ENCODE data around the gene PAOX.

PAOX gene

DNA sequence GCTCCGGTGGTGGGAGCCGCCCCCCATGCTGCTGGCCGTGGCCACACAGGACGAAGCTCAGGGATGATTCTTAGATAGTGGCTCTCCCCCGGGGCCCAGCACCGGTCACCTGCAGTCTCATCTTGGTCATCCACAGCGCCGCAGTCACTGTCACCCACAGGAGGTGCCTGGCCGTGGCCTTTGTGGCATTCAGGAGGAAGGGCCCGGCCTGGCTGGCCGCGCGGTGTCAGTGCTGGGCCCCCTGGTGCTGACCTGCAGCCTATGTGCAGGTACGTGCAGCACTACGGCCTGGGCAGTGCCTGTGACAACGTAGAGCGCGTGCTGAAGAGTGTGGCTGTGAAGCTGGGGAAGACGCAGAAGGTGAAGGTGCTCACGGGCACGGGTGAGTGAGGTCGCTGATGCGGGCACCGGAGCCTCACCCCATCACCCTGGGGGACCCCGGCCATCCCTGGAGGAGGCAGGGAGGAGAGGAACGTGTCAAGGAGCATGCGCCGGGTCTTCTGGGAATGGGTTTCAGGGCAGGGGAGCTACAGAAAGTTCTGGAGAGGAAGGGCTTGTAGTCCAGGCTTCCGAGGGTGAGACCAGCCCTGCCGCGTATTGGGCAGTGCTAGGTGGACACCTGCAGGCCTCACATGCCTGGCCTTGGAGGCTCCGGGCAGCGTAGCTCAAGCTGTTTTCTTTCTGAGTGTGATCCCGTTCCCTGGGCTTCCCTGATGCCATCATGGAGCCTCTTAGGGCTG, 40.3 kb downstream of the PAOX start:
- no peak overlapping the region for H3K4me3 ChIP-seq (ENCODE audit: low read length, poor library complexity, severe bottlenecking)
- H3F3A ChIP-seq (ENCODE audit: low read depth): no peaks in the 10 kb centered on the region
- no peaks in the 10 kb centered on the region for H3K27me3 ChIP-seq (ENCODE audit: insufficient read depth, low read length, poor library complexity, severe bottlenecking)
- H3K4me2 ChIP-seq (ENCODE audit: low read depth, low read length, poor library complexity, severe bottlenecking): no peak overlapping the region
- no peaks in the 10 kb centered on the region for H3K9me2 ChIP-seq (replicated peaks; ENCODE audit: low read depth, low read length)
- H3K9ac ChIP-seq (ENCODE audit: low read depth, low read length, poor library complexity, severe bottlenecking): no peak overlapping the region
- no peak overlapping the region for H2AFZ ChIP-seq (ENCODE audit: low read length)
- no peaks in the 10 kb centered on the region for H3K4me1 ChIP-seq (ENCODE audit: insufficient read depth, low read length, poor library complexity, severe bottlenecking)
- peaks cover 15% of the 10 kb centered on the region; the same call in 1 of the 2 replicates for H3K36me3 ChIP-seq (ENCODE audit: insufficient read depth, low read length)
- no peaks in the 10 kb centered on the region for H3K79me2 ChIP-seq (ENCODE audit: insufficient read depth, low read length)
- no peaks in the 10 kb centered on the region for H3K9me3 ChIP-seq (ENCODE audit: insufficient read depth, low read depth, low read length)
- H4K20me1 ChIP-seq (ENCODE audit: insufficient read depth, low read length, poor library complexity, severe bottlenecking): no peaks in the 10 kb centered on the region
- TF ChIP-seq EZH2phosphoT487 (IDR thresholded peaks at IDR 0.05; ENCODE audit: borderline replicate concordance): no peak
- TF ChIP-seq, protein P1, sequence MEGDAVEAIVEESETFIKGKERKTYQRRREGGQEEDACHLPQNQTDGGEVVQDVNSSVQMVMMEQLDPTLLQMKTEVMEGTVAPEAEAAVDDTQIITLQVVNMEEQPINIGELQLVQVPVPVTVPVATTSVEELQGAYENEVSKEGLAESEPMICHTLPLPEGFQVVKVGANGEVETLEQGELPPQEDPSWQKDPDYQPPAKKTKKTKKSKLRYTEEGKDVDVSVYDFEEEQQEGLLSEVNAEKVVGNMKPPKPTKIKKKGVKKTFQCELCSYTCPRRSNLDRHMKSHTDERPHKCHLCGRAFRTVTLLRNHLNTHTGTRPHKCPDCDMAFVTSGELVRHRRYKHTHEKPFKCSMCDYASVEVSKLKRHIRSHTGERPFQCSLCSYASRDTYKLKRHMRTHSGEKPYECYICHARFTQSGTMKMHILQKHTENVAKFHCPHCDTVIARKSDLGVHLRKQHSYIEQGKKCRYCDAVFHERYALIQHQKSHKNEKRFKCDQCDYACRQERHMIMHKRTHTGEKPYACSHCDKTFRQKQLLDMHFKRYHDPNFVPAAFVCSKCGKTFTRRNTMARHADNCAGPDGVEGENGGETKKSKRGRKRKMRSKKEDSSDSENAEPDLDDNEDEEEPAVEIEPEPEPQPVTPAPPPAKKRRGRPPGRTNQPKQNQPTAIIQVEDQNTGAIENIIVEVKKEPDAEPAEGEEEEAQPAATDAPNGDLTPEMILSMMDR (conservative IDR thresholded peaks at IDR 0.05; ENCODE audit: low read length): no peak

DNA sequence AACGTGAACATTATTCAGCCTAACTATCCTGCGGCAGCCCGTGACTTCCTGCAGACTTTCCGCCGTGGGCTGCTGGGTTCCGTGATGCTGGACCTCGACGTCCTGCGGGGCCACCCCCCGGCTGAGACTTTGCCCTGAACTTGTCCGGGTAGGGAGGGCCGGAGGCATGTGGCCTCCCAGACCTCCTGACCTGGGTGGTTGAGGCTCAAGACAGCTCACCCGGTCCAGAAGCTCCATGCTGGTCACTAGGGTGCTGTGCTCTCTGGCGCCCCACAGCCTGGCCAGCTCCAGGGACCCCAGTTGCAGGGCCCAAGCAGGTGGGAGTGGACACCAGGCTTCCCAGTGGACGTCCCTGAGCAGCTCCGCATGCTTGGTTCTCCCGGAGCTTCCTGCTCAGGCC, 41.0 kb downstream of the PAOX start:
- Histone ChIP-seq H3K4me3 (ENCODE audit: low read length, poor library complexity, severe bottlenecking) (no peak overlapping the region), H3K27me3 (ENCODE audit: insufficient read depth, low read length, poor library complexity, severe bottlenecking) (no peaks in the 10 kb centered on the region), H3K9me2 (replicated peaks; ENCODE audit: low read depth, low read length) (no peaks in the 10 kb centered on the region), H3K36me3 (ENCODE audit: insufficient read depth, low read length) (peaks cover 14% of the 10 kb centered on the region; the same call in 1 of the 2 replicates), H2AFZ (ENCODE audit: low read length) (no peak overlapping the region), H3K79me2 (ENCODE audit: insufficient read depth, low read length) (no peaks in the 10 kb centered on the region), H3K9me3 (ENCODE audit: insufficient read depth, low read depth, low read length) (no peaks in the 10 kb centered on the region), H3F3A (ENCODE audit: low read depth) (no peaks in the 10 kb centered on the region), H3K9ac (ENCODE audit: low read depth, low read length, poor library complexity, severe bottlenecking) (no peak overlapping the region), H3K4me1 (ENCODE audit: insufficient read depth, low read length, poor library complexity, severe bottlenecking) (no peaks in the 10 kb centered on the region), H3K4me2 (ENCODE audit: low read depth, low read length, poor library complexity, severe bottlenecking) (no peak overlapping the region), H4K20me1 (ENCODE audit: insufficient read depth, low read length, poor library complexity, severe bottlenecking) (no peaks in the 10 kb centered on the region)
- TF ChIP-seq EZH2phosphoT487 (IDR thresholded peaks at IDR 0.05; ENCODE audit: borderline replicate concordance): no peak
- TF ChIP-seq, protein P1 (conservative IDR thresholded peaks at IDR 0.05; ENCODE audit: low read length): no peak

DNA sequence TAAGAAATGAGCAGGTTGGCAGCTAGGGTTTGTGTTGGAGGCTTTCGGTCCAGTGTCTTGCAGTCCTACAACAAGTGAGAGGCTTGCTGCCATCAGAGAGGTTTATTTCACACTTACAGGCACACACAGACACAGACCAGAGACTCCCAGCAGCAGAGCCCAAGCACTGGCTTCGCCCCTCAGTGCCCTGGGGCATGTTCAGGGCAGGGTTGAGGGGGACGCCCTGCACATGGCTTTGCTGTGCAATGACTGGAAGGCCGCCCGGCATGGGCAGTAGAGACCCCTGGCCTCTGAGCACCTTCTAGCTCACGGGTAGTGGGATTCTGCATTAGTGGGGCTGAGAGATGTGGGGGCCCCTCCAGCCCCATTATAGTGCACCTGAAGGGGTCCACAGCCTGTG, 41.5 kb downstream of the PAOX start:
- Histone ChIP-seq H3K9ac (ENCODE audit: low read depth, low read length, poor library complexity, severe bottlenecking) (no peak overlapping the region), H3K4me2 (ENCODE audit: low read depth, low read length, poor library complexity, severe bottlenecking) (no peak overlapping the region), H3K79me2 (ENCODE audit: insufficient read depth, low read length) (no peaks in the 10 kb centered on the region), H3K4me3 (ENCODE audit: low read length, poor library complexity, severe bottlenecking) (no peak overlapping the region), H3K4me1 (ENCODE audit: insufficient read depth, low read length, poor library complexity, severe bottlenecking) (no peaks in the 10 kb centered on the region), H3F3A (ENCODE audit: low read depth) (no peaks in the 10 kb centered on the region), H3K9me3 (ENCODE audit: insufficient read depth, low read depth, low read length) (no peaks in the 10 kb centered on the region), H3K27me3 (ENCODE audit: insufficient read depth, low read length, poor library complexity, severe bottlenecking) (no peaks in the 10 kb centered on the region), H3K36me3 (ENCODE audit: insufficient read depth, low read length) (peaks cover 8% of the 10 kb centered on the region; the same call in 1 of the 2 replicates), H2AFZ (ENCODE audit: low read length) (no peak overlapping the region), H3K9me2 (replicated peaks; ENCODE audit: low read depth, low read length) (no peaks in the 10 kb centered on the region), H4K20me1 (ENCODE audit: insufficient read depth, low read length, poor library complexity, severe bottlenecking) (no peaks in the 10 kb centered on the region)
- no peak for TF ChIP-seq EZH2phosphoT487 (IDR thresholded peaks at IDR 0.05; ENCODE audit: borderline replicate concordance)
- TF ChIP-seq, protein P1 (conservative IDR thresholded peaks at IDR 0.05; ENCODE audit: low read length): no peak

Data from Loucy (cell line).